Heart left ventricle (tissue), 16 donors: Measurements from ENCODE around the gene GNL3. TPM values are rescaled to one million over a fixed set of nuclear protein-coding genes. Genes with fewer than 3 reads are reported as not detected.

ENCODE experiments used
- ATAC-seq, 4 donors: fragments of 200-7000 bp; cut with Tn5 transposase; one replicate each; pipeline ENCODE4 v1.9.1; 2020 to 2022; ENCODE audit warnings: moderate library complexity in 4 of 4, mild to moderate bottlenecking in 3 of 4, moderate number of reproducible peaks in 1 of 4
- DNase-seq, 5 donors: peaks; one replicate each; pipeline ENCODE4 v3.0.0-alpha.2; 2020
- H3K27ac ChIP-seq, 12 donors: fragments of 200-600 bp; sonication (generic) in 4 of 12; one replicate each; pipeline versions ENCODE4 v1.5.0 to v1.8.0; 2016 to 2022; ENCODE audit warnings: mild to moderate bottlenecking in 2 of 12
- H3K27me3 ChIP-seq, 9 donors: fragments of 200-600 bp; sonication (generic) in 2 of 9; one replicate each; pipeline versions ENCODE4 v1.5.1 to v1.8.0; 2016 to 2022; ENCODE audit warnings: mild to moderate bottlenecking in 3 of 9
- H3K36me3 ChIP-seq, 9 donors: fragments of 200-600 bp; sonication (generic) in 2 of 9; one replicate each; pipeline versions ENCODE4 v1.5.0 to v1.8.0; 2018 to 2022; ENCODE audit warnings: mild to moderate bottlenecking in 2 of 9
- H3K4me1 ChIP-seq, 12 donors: fragments of 200-600 bp; sonication (generic) in 4 of 12; one replicate each; pipeline versions ENCODE4 v1.5.0 to v1.8.0; 2016 to 2022; ENCODE audit warnings: mild to moderate bottlenecking in 3 of 12
- H3K4me3 ChIP-seq, 12 donors: fragments of 200-600 bp; sonication (generic) in 4 of 12; one replicate each; pipeline versions ENCODE4 v1.5.0 to v1.8.0; 2017 to 2022; ENCODE audit warnings: mild to moderate bottlenecking in 9 of 12, moderate library complexity in 4 of 12
- H3K9me3 ChIP-seq, 12 donors: fragments of 200-600 bp; sonication (generic) in 4 of 12; one replicate each; pipeline versions ENCODE4 v1.5.0 to v1.8.0; 2016 to 2022; ENCODE audit warnings: mild to moderate bottlenecking in 1 of 12
- CTCF ChIP-seq, 12 donors: fragments of 200-600 bp; sonication (generic) in 4 of 12; IDR thresholded peaks; one replicate each; pipeline versions ENCODE4 v1.5.0 to v1.8.0; 2018 to 2022; ENCODE audit warnings: antibody characterized with exemption in 12 of 12, mild to moderate bottlenecking in 5 of 12
- POLR2A ChIP-seq, 2 donors: fragments of 450-650 bp; IDR thresholded peaks; one replicate each; pipeline ENCODE4 v1.6.1; 2017; ENCODE audit warnings: antibody characterized with exemption in 2 of 2, mild to moderate bottlenecking in 2 of 2, moderate library complexity in 2 of 2
- WGBS, 4 donors: extraction: QIAGEN DNeasy Blood & Tissue Kit in 2 of 4; methylation state at CpG; one replicate each; pipeline versions ENCODE4 v1.1.5 to v1.1.7; 2013 to 2018; 5-methylcytosine and 5-hydroxymethylcytosine counted together
- intact Hi-C, 10 donors: fragments of 100-400 bp; cut with DNase I; formaldehyde crosslinking; loops; one replicate each; pipeline versions ENCODE4 v1.11.1 to v1.14.2; 2022
- polyA plus RNA-seq, 2 donors: library from polyadenylated mRNA; stranded (reverse); fragments of 200-250 nt; gene quantifications; one replicate each; pipeline ENCODE4 v1.2.3, GENCODE V29; 2013
- total RNA-seq, 9 donors: library from RNA; depleted of rRNA in 2 of 9; stranded (reverse); fragments of >200 nt in 2 of 9; fragmentation: NEBNext Ultra II Directional in 3 of 9; extraction: Animal tissue kit (Norgen Biotek cat#: 25700) in 3 of 9; gene quantifications; one replicate each; pipeline versions ENCODE4 v1.1.0 to v1.2.4, GENCODE V29; 2016 to 2023
- donor health status: ischemic (EF 13 %, LVEDD 7.1; RV severe dilation, severe dysfunction).
- donor health status: healthy with polysubstance abuse.
- donor health status: DM: no; HTN: yes; CAD: no.
- donor health status: DM: no; HTN: no; CAD: no.
- donor health status: ischemic (EF 25% LVEDD 6.9; RV normal size, moderate dysfunction).
- donor health status: ischemic (EF 25% LVEDD 5.7; RV mildly dilated, moderate dysfunction).
- donor health status: healthy.
- donor health status: DM: yes; HTN: yes; CAD: no.
- donor health status: ischemic (EF 35%, LVEDD 5.7; RV mildly dilated, moderate dysfunction).
- donor health status: nonischemic (EF 11% LVEDD 7.7; RV severe dilation, severe dysfunction).
- donor health status: DM: yes; HTN: yes; CAD: no.
- donor health status: PGD.
- donor health status: ischemic (EF 29% LVEDD 5.4; RV normal size, mild dysfunction).
- donor health status: nonischemic (EF 23%, LVEDD 6.1; RV moderate dilation, normal function).

The GNL3 gene
- total and polyA plus RNA-seq, 11 donors = 23.6 to 85.3 (median 29.4) TPM

GRCh38 chr3:52678265-52679198 lies 7.3 kb upstream of the GNL3 start:
- no peak overlapping the region for H3K4me3 ChIP-seq
- H3K36me3 ChIP-seq = peaks cover 0 to 79% (median 63%) of the 10 kb centered on the region in 9 donors
- intact Hi-C loops = loop anchor here in 1 of 10 donors (10.0 kb wide), 1 partner anchor 254 kb away; no protein-coding TSS in a partner anchor
- ATAC-seq (no peak), DNase-seq (no peak)
- no peak for TF ChIP-seq POLR2A (IDR thresholded peaks at IDR 0.05)
- no peak for TF ChIP-seq CTCF (IDR thresholded peaks at IDR 0.05)
- no peak overlapping the region for H3K27ac ChIP-seq
- WGBS, 4 donors = 95 to 97% (median 96%) methylated on average over 6 of the region's 6 CpGs
- peaks cover 5 to 53% (median 27%) of the 10 kb centered on the region in 12 donors for H3K4me1 ChIP-seq
- no peaks in the 10 kb centered on the region for H3K9me3 ChIP-seq
- no peaks in the 10 kb centered on the region for H3K27me3 ChIP-seq

- 64 to 89% (median 80%) methylated on average over 3 of the region's 3 CpGs for WGBS, 4 donors
- intact Hi-C loops = loop anchor here in 1 of 10 donors (10.0 kb wide), 1 partner anchor 254 kb away; no protein-coding TSS in a partner anchor
These were observed 6.7 kb upstream of the GNL3 start for GRCh38 chr3:52679199-52679538.

GRCh38 chr3:52679811-52680210 lies 6.0 kb upstream of the GNL3 start:
- H3K27me3 ChIP-seq = no peaks in the 10 kb centered on the region
- WGBS, 4 donors = 37 to 56% (median 41%) methylated on average over 1 of the region's 1 CpG
- no peaks in the 10 kb centered on the region for H3K9me3 ChIP-seq
- TF ChIP-seq CTCF (IDR thresholded peaks at IDR 0.05) (no peak), POLR2A (IDR thresholded peaks at IDR 0.05) (no peak)
- peaks cover 0 to 66% (median 52%) of the 10 kb centered on the region in 9 donors for H3K36me3 ChIP-seq
- intact Hi-C loops = loop anchor here in 9 of 10 donors (5.0 to 10.0 kb wide), 5 partner anchors 143 to 255 kb away; partner anchors contain the start of genes NISCH (in 1 of the 9), TNNC1 (in 1 of the 9) and UQCC5 (in 1 of the 9)
- DNase-seq (no peak), ATAC-seq (no peak)
- peaks cover 9 to 65% (median 39%) of the 10 kb centered on the region in 12 donors for H3K4me1 ChIP-seq
- peak overlapping the region in 2 of 12 donors; percentile 7 to 29 for H3K27ac ChIP-seq
- no peak overlapping the region for H3K4me3 ChIP-seq

More at GRCh38 chr3:52679199-52679538, 6.7 kb upstream of the GNL3 start:
- H3K27ac ChIP-seq = peak overlapping the region in 1 of 12 donors; percentile 29
- no peak for TF ChIP-seq POLR2A (IDR thresholded peaks at IDR 0.05)
- no peak for TF ChIP-seq CTCF (IDR thresholded peaks at IDR 0.05)
- H3K36me3 ChIP-seq = peaks cover 0 to 73% (median 56%) of the 10 kb centered on the region in 9 donors
- no peak overlapping the region for H3K4me3 ChIP-seq
- H3K4me1 ChIP-seq = peaks cover 8 to 59% (median 32%) of the 10 kb centered on the region in 12 donors
- no peaks in the 10 kb centered on the region for H3K27me3 ChIP-seq
- no peak for ATAC-seq
- no peaks in the 10 kb centered on the region for H3K9me3 ChIP-seq
- DNase-seq = no peak

GRCh38 chr3:52681596-52681995 lies 4.2 kb upstream of the GNL3 start:
- Histone ChIP-seq H3K4me1 (peaks cover 14 to 75% (median 45%) of the 10 kb centered on the region in 12 donors), H3K4me3 (peak overlapping the region in 1 of 12 donors; percentile 23), H3K9me3 (no peaks in the 10 kb centered on the region), H3K27ac (peak overlapping the region in 11 of 12 donors; percentile 1 to 79 (median 48)), H3K27me3 (no peaks in the 10 kb centered on the region), H3K36me3 (peaks cover 0 to 52% (median 38%) of the 10 kb centered on the region in 9 donors)
- TF ChIP-seq POLR2A (IDR thresholded peaks at IDR 0.05) = no peak
- 62 to 70% (median 66%) methylated on average over 3 of the region's 3 CpGs for WGBS, 4 donors
- intact Hi-C loops = loop anchor here in 9 of 10 donors (5.0 to 10.0 kb wide), 4 partner anchors 144 to 227 kb away; partner anchors contain the start of genes NISCH (in 1 of the 9), TNNC1 (in 1 of the 9) and UQCC5 (in 1 of the 9)
- ATAC-seq (no peak), DNase-seq (no peak)
